ENCODE measurements around the gene CDADC1. TPM values are rescaled to one million over a fixed set of nuclear protein-coding genes. Genes with fewer than 3 reads are reported as not detected.
A peak's percentile ranks its signal among the peaks of the same experiment; 100 is the strongest.

CDADC1 gene
- total and polyA plus RNA-seq, 3 donors from 2014 or later, result 18.5 to 33.2 (median 32.5) TPM

GRCh38 chr13:49307365-49307764, 59.6 kb downstream of the CDADC1 start:
- Histone ChIP-seq H3K27ac (peak overlapping the region; percentile 69 to 86), H3K4me1 (peaks cover 45% of the 10 kb centered on the region), H3K36me3 (ENCODE audit: low read depth, missing control alignments) (no peaks in the 10 kb centered on the region), H3K4me3 (no peak overlapping the region), H3K27me3 (no peaks in the 10 kb centered on the region), H3K9me3 (no peaks in the 10 kb centered on the region)
- DNase-seq, result peak; percentile 60
- no peak for TF ChIP-seq POLR2A (IDR thresholded peaks at IDR 0.05)
- TF ChIP-seq, protein P1, sequence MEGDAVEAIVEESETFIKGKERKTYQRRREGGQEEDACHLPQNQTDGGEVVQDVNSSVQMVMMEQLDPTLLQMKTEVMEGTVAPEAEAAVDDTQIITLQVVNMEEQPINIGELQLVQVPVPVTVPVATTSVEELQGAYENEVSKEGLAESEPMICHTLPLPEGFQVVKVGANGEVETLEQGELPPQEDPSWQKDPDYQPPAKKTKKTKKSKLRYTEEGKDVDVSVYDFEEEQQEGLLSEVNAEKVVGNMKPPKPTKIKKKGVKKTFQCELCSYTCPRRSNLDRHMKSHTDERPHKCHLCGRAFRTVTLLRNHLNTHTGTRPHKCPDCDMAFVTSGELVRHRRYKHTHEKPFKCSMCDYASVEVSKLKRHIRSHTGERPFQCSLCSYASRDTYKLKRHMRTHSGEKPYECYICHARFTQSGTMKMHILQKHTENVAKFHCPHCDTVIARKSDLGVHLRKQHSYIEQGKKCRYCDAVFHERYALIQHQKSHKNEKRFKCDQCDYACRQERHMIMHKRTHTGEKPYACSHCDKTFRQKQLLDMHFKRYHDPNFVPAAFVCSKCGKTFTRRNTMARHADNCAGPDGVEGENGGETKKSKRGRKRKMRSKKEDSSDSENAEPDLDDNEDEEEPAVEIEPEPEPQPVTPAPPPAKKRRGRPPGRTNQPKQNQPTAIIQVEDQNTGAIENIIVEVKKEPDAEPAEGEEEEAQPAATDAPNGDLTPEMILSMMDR (IDR thresholded peaks at IDR 0.05), result no peak
- 59 to 75% methylated on average over 6 of the region's 6 CpGs for WGBS, 2 donors
- intact Hi-C loops (cut with DNase I; ENCODE audit: low total_unique reads), result no loop called here

DNA sequence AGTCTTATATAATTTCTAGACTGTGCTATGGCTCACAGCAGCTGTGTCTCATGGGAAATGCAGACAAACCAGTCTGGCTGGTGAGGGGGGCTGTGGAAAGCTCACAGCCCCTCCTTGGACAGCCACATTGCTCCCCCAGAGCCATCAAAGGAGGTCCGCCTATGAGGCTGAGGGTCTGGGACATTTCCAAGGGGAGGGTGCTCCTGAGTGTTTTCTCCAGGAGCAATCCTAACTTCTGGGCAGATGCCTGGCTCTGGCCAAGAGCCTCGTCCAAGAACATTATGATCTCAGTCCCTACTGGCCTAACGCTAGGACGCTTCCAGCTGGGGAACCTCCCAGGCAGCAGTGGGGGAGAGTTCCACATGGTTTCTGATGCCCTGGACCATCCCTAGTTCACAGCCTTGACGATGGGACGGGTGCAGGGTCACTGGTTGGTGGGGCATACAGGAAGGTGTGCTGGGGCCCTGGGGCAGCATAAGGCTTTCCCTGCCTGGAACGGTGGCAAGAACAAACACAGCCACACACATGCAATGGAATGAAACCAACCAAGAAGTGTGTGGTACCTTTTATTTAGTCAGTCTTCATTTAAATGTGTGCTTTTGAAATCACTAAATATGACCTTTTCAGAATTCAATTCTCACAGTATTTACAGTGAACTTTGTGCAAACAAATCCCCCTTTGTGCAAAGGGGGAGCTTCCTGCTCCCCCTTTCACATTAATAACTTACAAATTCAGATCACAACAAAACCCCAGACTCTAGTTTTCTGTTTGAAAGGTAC, 60.6 kb downstream of the CDADC1 start:
- intact Hi-C loops (cut with DNase I; ENCODE audit: low total_unique reads), result no loop called here
- H3K4me3 ChIP-seq, result no peak overlapping the region
- H3K27me3 ChIP-seq, result no peaks in the 10 kb centered on the region
- WGBS, 2 donors, result 22 to 30% methylated on average over 4 to 7 of the region's 7 CpGs
- H3K4me1 ChIP-seq, result peaks cover 39% of the 10 kb centered on the region
- DNase-seq, result peak; percentile 91
- H3K27ac ChIP-seq, result peak overlapping the region; percentile 69 to 86
- TF ChIP-seq, protein P1 (IDR thresholded peaks at IDR 0.05), result no peak
- no peak for TF ChIP-seq POLR2A (IDR thresholded peaks at IDR 0.05)
- no peaks in the 10 kb centered on the region for H3K9me3 ChIP-seq
- H3K36me3 ChIP-seq (ENCODE audit: low read depth, missing control alignments), result no peaks in the 10 kb centered on the region

GRCh38 chr13:49308921-49309408, 61.2 kb downstream of the CDADC1 start:
- Histone ChIP-seq H3K4me3 (no peak overlapping the region), H3K9me3 (no peaks in the 10 kb centered on the region), H3K27me3 (no peaks in the 10 kb centered on the region), H3K4me1 (peaks cover 38% of the 10 kb centered on the region), H3K27ac (peak overlapping the region; percentile 69 to 86), H3K36me3 (ENCODE audit: low read depth, missing control alignments) (no peaks in the 10 kb centered on the region)
- 49 to 54% methylated on average over 11 of the region's 11 CpGs for WGBS, 2 donors
- no peak for TF ChIP-seq POLR2A (IDR thresholded peaks at IDR 0.05)
- TF ChIP-seq, protein P1 (IDR thresholded peaks at IDR 0.05), result no peak
- intact Hi-C loops (cut with DNase I; ENCODE audit: low total_unique reads), result no loop called here
- DNase-seq, result no peak

GRCh38 chr13:49310251-49310650, 62.5 kb downstream of the CDADC1 start:
- TF ChIP-seq POLR2A (IDR thresholded peaks at IDR 0.05), result no peak
- TF ChIP-seq, protein P1 (IDR thresholded peaks at IDR 0.05), result no peak
- intact Hi-C loops (cut with DNase I; ENCODE audit: low total_unique reads), result no loop called here
- DNase-seq, result no peak
- Histone ChIP-seq H3K27me3 (no peaks in the 10 kb centered on the region), H3K36me3 (ENCODE audit: low read depth, missing control alignments) (no peaks in the 10 kb centered on the region), H3K27ac (peak overlapping the region in 1 of 2 donors; percentile 86), H3K9me3 (no peaks in the 10 kb centered on the region), H3K4me1 (peaks cover 45% of the 10 kb centered on the region), H3K4me3 (no peak overlapping the region)
- 90 to 96% methylated on average over 3 of the region's 3 CpGs for WGBS, 2 donors
